ENCODE results near the gene ACTN4.
A peak's percentile ranks its signal among the peaks of the same experiment; 100 is the strongest.

The ACTN4 gene

GRCh38 chr19:38638461-38638860 lies 9.0 kb upstream of the ACTN4 start:
- DNase-seq = no peak

GRCh38 chr19:38639679-38640078 lies 7.8 kb upstream of the ACTN4 start:
- no peak for DNase-seq

- DNase-seq = no peak
Observed at GRCh38 chr19:38640368-38640767, 7.1 kb upstream of the ACTN4 start.

GRCh38 chr19:38642176-38642575 lies 5.3 kb upstream of the ACTN4 start:
- DNase-seq = no peak

- DNase-seq = no peak
Observed at GRCh38 chr19:38644719-38645118, 2.7 kb upstream of the ACTN4 start.

GRCh38 chr19:38647966-38648768 lies 718 bp downstream of the ACTN4 start:
- DNase-seq = no peak

DNA sequence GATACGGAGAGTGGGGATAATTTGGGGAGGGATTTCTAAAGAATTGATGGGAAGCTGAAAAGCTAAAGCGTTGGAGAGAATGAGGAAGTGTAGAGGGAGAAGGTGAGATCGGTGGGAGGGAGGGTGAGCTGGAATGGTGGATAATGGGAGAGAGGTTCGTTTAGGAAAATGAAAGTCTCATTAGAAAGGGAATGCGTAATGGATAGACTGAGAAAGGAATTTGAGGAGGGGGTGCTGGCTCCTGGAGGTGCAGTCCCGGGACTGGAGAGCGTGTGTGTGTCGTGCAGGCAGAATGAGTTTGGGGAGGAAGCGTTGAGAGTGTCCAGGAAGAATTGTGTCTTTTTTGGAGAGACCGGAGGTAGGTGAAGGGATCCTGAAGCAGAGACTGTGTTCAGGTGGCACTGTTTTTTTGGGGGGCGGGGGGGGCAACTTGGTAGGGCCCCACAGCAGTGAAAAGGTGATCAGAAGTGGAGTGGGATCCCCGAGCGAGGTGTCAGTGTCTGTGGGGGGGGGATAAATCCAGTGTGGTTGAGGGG lies 1.4 kb downstream of the ACTN4 start:
- no peak for DNase-seq

GRCh38 chr19:38649305-38650171 lies 2.1 kb downstream of the ACTN4 start:
- peak; percentile 45 for DNase-seq

DNA sequence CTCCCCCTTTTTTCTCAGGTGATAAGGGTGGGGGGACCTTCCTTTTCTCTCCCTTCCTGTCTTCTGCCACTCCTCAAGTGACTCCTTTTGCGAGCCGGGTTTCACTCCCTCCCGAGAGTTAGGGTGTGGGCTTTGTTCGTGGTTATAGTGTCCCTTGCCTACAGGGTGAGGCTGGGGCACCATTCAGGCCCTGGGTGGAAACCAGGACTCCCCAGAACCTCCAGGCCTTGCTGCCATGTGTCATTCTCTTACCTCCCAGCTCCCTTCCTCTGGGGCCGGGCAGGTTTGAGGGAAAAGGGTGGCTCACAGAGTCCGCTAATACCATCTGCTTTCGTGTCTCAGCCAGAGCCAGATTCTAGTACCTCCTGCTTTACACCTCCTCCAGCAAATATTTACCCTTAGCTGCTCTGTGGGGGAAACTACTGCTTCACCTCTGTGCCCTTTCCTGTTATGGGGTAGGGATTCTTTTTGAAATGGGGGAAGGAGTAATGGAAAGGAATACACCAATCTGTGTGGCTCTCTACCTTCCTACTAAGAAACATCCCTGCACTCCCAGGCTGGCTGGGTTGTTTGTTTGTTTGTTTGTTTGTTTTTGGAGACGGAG lies 2.8 kb downstream of the ACTN4 start:
- peak; percentile 37 for DNase-seq

GRCh38 chr19:38650911-38651584 lies 3.6 kb downstream of the ACTN4 start:
- peak; percentile 92 for DNase-seq

DNA sequence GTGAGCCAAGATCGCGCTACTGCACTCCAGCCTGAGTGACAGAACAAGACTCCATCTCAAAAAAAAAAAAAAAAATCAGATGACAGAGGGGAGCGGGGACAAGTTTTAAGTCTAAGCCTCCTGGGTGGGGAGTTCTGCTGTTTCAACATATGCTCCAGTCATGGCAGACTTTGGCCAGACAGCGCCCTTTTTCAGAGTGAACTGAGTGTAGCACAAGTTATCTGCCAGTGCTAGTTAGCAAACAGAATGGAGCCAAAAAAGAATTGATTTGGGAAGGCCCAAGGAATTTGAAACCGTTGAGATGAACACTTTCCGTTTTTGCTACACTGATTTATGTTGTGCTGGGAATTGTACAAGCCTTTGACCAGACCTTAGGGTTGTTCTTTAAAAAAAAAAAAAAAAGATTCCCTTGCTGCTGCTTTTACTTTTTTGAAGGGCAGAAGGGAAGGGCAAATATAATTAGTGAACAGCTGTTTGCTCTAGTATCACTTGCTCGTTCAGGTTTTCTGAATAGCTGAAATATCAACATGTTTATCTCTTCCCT lies 5.7 kb downstream of the ACTN4 start:
- DNase-seq = no peak

GRCh38 chr19:38654628-38655055 lies 7.2 kb downstream of the ACTN4 start:
- peak; percentile 68 for DNase-seq

- DNase-seq = no peak
Observed at GRCh38 chr19:38655148-38655824, 7.8 kb downstream of the ACTN4 start.

DNA sequence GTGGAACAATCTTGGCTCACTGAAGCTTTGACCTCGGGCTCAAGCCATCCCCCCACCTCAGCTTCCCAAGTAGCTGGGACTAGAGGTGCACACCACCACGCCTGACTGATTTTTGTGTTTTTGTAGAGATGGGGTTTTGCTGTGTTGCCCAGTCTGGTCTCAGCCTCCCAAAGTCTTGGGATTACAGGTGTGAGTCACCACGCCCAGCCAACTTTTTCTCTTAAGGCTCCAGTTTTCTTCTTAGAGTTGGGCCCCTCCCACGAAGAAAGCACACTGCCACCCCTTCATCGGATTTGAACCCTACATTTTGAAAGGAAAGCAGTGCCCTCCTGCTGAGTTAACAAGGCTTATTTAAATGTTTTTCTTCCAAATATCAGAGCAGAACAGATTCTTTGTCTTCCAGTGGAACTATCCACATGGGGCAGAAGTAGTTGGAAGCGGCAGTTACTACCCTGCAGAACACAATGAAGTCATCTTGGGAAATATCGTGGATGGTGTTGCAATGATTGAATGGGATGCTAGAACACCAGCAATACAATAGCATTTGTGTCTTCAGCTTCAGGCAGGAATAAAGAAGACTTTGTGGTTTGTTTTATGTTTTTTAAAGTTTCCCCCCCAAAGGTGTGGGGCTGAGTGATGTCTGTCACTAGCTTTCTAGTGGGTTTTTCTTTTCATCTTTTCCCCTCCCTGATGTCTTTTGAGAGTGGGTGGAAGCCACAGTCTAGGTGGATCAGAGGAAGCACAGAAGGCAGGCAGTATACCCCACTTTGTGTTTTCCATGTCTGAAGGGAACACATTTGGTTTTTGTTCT lies 8.9 kb downstream of the ACTN4 start:
- peak; percentile 65 for DNase-seq

DNA sequence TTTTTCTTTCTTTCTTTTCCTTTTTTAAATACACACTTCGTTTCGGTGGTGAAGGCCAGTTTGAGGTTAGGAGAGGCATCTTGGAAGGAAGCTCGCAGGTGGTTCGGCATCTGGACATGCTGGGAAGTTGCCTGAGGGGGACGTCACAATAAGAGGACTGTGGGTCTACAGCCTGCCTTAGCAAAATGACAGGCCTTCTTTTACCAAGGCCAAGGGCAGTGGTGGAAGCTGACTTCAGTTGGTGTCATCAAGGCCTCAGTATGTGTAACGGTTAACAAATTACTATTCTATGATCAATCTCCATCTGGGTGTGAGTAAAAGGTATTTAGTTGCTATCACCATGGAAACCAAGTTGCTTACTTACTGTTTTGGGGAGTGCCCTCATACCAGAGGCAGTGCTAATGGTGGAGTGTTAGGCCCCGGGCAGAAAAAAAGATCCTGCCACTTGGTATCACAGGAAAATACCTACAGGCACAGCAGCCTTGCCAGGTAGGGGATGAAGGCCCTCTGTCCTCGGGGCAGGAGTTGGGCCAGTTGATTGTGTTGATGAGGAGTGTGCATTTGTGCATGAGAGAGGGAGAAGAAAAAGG lies 10.3 kb downstream of the ACTN4 start:
- peak; percentile 94 for DNase-seq

GRCh38 chr19:38658462-38659306 lies 11.2 kb downstream of the ACTN4 start:
- DNase-seq = peak; percentile 99

GRCh38 chr19:38660724-38661123 lies 13.3 kb downstream of the ACTN4 start:
- DNase-seq = no peak

DNA sequence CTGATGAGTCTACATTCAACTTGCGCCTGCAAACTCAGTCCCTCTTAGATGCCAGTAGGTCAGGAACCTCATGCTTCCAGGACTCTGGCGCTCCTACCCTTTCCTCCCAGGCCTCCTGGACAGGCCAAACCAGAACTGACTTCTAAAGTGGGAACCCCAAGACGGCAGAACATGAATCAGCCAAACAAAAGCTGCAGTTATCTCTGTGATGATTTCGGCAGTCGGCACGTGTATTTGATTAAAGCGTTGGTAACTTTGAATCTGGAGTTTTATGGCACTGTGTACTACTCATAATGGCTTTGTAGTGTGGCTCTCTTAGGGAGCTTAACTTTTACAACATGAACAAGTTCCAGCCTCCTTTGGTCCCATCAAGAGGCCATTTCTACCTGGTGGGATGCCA lies 13.7 kb downstream of the ACTN4 start:
- no peak for DNase-seq

DNA sequence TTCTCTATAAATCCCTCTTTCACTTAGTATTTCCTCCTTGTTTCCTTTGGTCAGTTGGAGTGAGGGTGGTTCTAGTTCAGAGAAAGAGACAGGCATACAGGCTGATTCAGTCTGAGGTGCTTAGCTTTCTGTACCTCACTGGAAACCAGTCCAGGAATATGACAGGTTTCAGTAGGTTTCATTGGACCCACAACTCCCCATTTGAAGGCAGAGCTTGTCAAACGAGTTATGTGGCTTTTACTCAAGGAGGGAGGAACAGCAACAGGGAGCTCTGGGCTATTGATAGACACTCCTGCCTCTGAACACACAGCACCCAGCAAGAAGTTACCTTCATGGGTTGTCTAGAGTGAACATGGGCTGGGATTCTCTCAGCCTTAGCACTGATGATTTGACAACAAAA lies 14.5 kb downstream of the ACTN4 start:
- DNase-seq = no peak
